NCI-H1694 (cell line): ENCODE data around the gene SNX5.

Experiments used
- DNase-seq: peaks from one replicate; lab custom pipeline; 2025; lab: John Stamatoyannopoulos, UW

Gene SNX5

GRCh38 chr20:17968366-17969277 lies at the start of gene SNX5, which contains the start of gene MGME1:
SNX5 (minus strand) TSS chr20:17968794; CDS start chr20:17968425, 369 bp downstream.
MGME1 (plus strand) TSS chr20:17969018; CDS start chr20:17969860, 842 bp downstream.
- peak; percentile 94 for DNase-seq

- DNase-seq: no peak
Measured at GRCh38 chr20:18018100-18018499, 49.5 kb upstream of the SNX5 start.

- DNase-seq: no peak
Measured at GRCh38 chr20:18016772-18017171, 48.2 kb upstream of the SNX5 start.

GRCh38 chr20:18014411-18014810 lies 45.8 kb upstream of the SNX5 start:
- DNase-seq: no peak

GRCh38 chr20:18012901-18013300 lies 44.3 kb upstream of the SNX5 start:
- DNase-seq: no peak

- no peak for DNase-seq
Measured at GRCh38 chr20:18011951-18012645, 43.5 kb upstream of the SNX5 start.

- DNase-seq: no peak
Measured at GRCh38 chr20:18011482-18011881, 42.9 kb upstream of the SNX5 start.

- DNase-seq: no peak
Measured at GRCh38 chr20:18009116-18009515, 40.5 kb upstream of the SNX5 start.

- DNase-seq: no peak
Measured at GRCh38 chr20:18007534-18008292, 39.1 kb upstream of the SNX5 start.

GRCh38 chr20:18006684-18007083 lies 38.1 kb upstream of the SNX5 start:
- DNase-seq: no peak

- DNase-seq: no peak
Measured at GRCh38 chr20:18005990-18006364, 37.4 kb upstream of the SNX5 start.

GRCh38 chr20:18005170-18005989 lies 36.8 kb upstream of the SNX5 start:
- no peak for DNase-seq

GRCh38 chr20:18004384-18005031 lies 35.9 kb upstream of the SNX5 start:
- DNase-seq: peak; percentile 25

- DNase-seq: no peak
Measured at GRCh38 chr20:18003897-18004296, 35.3 kb upstream of the SNX5 start.

- DNase-seq: no peak
Measured at GRCh38 chr20:18001131-18001921, 32.7 kb upstream of the SNX5 start.

GRCh38 chr20:17999566-17999965 lies 31.0 kb upstream of the SNX5 start:
- no peak for DNase-seq

GRCh38 chr20:17998446-17998845 lies 29.9 kb upstream of the SNX5 start:
- DNase-seq: no peak

- peak; percentile 74 for DNase-seq
Measured at GRCh38 chr20:17995967-17996819, 27.6 kb upstream of the SNX5 start.

- DNase-seq: no peak
Measured at GRCh38 chr20:17993546-17993945, 25.0 kb upstream of the SNX5 start.
